Measurements from ENCODE around the gene KRT33B. TPM values are rescaled to one million over a fixed set of nuclear protein-coding genes. Genes with fewer than 3 reads are reported as not detected.

The KRT33B gene
- total RNA-seq, 1 experiment from 2014 or later = not detected

- no peak for TF ChIP-seq TCF7L2 (IDR thresholded peaks at IDR 0.05; ENCODE audit: low read depth, low read length)
- TF ChIP-seq, protein P1, sequence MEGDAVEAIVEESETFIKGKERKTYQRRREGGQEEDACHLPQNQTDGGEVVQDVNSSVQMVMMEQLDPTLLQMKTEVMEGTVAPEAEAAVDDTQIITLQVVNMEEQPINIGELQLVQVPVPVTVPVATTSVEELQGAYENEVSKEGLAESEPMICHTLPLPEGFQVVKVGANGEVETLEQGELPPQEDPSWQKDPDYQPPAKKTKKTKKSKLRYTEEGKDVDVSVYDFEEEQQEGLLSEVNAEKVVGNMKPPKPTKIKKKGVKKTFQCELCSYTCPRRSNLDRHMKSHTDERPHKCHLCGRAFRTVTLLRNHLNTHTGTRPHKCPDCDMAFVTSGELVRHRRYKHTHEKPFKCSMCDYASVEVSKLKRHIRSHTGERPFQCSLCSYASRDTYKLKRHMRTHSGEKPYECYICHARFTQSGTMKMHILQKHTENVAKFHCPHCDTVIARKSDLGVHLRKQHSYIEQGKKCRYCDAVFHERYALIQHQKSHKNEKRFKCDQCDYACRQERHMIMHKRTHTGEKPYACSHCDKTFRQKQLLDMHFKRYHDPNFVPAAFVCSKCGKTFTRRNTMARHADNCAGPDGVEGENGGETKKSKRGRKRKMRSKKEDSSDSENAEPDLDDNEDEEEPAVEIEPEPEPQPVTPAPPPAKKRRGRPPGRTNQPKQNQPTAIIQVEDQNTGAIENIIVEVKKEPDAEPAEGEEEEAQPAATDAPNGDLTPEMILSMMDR (IDR thresholded peaks at IDR 0.05) = no peak
- TF ChIP-seq REST (IDR thresholded peaks at IDR 0.05; ENCODE audit: insufficient read depth in 1 of 2, low read depth in 2 of 2, low read length in 1 of 2) = no peak
- TF ChIP-seq POLR2AphosphoS5 (IDR thresholded peaks at IDR 0.05; ENCODE audit: low read depth, low read length) = no peak
- TF ChIP-seq SIN3A (IDR thresholded peaks at IDR 0.05; ENCODE audit: borderline replicate concordance, insufficient read depth, low read depth, low read length) = no peak
- no peak overlapping the region for H3K4me3 ChIP-seq (ENCODE audit: low read depth in 2 of 2, low read length in 2 of 2)
- H3K9me3 ChIP-seq (ENCODE audit: control insufficient read depth, insufficient read depth, low read depth, low read length) = no peaks in the 10 kb centered on the region
- no peaks in the 10 kb centered on the region for H3K36me3 ChIP-seq (ENCODE audit: control insufficient read depth, insufficient read depth, low read length)
- ChIA-PET POLR2A (no interaction called here), CTCF (no interaction called here)
- no peak for ATAC-seq
- BruUV-seq (replicated peaks) = no TSS peak
- DNase-seq (ENCODE audit: low read depth, low spot score) = no peak
- intact Hi-C loops (cut with micrococcal nuclease; ENCODE audit: unreplicated experiment) = loop anchor here (10.0 kb wide), 1 partner anchor 339 kb away; no protein-coding TSS in a partner anchor
- H3K27ac ChIP-seq (ENCODE audit: low read length) = no peak overlapping the region
- in situ Hi-C loops (cut with HindIII; ENCODE audit: low pct_unique_long_range_greater_than_20kb, low sequenced_read_pairs) = no loop called here
- H3K4me1 ChIP-seq (ENCODE audit: control insufficient read depth, insufficient read depth, low read length) = no peaks in the 10 kb centered on the region
- no peaks in the 10 kb centered on the region for H3K27me3 ChIP-seq (ENCODE audit: control insufficient read depth, insufficient read depth, low read length)
Observed at GRCh38 chr17:41325611-41326010, 44.0 kb downstream of the KRT33B start.

DNA sequence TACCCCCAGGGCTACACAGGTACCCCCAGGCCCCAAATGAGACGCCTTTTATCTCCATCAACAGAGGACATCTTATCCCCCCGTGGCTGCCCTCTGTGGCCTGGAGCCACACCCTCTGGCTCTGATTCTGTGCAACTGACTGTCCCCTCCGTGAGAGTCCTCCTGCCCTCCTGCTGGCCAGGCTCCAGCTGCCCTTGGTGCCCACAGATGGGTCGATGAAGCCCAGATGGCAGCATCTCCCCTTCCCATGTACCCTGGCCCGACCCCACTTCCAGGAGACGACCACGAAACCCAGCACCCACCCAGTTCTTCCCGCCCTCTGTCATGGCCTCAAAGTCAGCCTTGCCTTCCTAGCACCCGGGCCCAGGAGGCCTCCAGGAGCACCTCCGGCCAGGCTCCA lies 44.5 kb downstream of the KRT33B start:
- no peaks in the 10 kb centered on the region for H3K4me1 ChIP-seq (ENCODE audit: control insufficient read depth, insufficient read depth, low read length)
- no peak for DNase-seq (ENCODE audit: low read depth, low spot score)
- TF ChIP-seq SIN3A (IDR thresholded peaks at IDR 0.05; ENCODE audit: borderline replicate concordance, insufficient read depth, low read depth, low read length) (no peak), POLR2AphosphoS5 (IDR thresholded peaks at IDR 0.05; ENCODE audit: low read depth, low read length) (no peak), TCF7L2 (IDR thresholded peaks at IDR 0.05; ENCODE audit: low read depth, low read length) (no peak), REST (IDR thresholded peaks at IDR 0.05; ENCODE audit: insufficient read depth in 1 of 2, low read depth in 2 of 2, low read length in 1 of 2) (no peak)
- TF ChIP-seq, protein P1 (IDR thresholded peaks at IDR 0.05) = no peak
- POLR2A ChIA-PET = no interaction called here
- in situ Hi-C loops (cut with HindIII; ENCODE audit: low pct_unique_long_range_greater_than_20kb, low sequenced_read_pairs) (no loop called here), intact Hi-C loops (cut with micrococcal nuclease; ENCODE audit: unreplicated experiment) (loop anchor here (10.0 kb wide), 1 partner anchor 340 kb away; no protein-coding TSS in a partner anchor)
- no peak overlapping the region for H3K4me3 ChIP-seq (ENCODE audit: low read depth in 2 of 2, low read length in 2 of 2)
- BruUV-seq (replicated peaks) = no TSS peak
- H3K27ac ChIP-seq (ENCODE audit: low read length) = no peak overlapping the region
- ATAC-seq = no peak
- no peaks in the 10 kb centered on the region for H3K9me3 ChIP-seq (ENCODE audit: control insufficient read depth, insufficient read depth, low read depth, low read length)
- no peaks in the 10 kb centered on the region for H3K36me3 ChIP-seq (ENCODE audit: control insufficient read depth, insufficient read depth, low read length)
- CTCF ChIA-PET = no interaction called here
- H3K27me3 ChIP-seq (ENCODE audit: control insufficient read depth, insufficient read depth, low read length) = no peaks in the 10 kb centered on the region

Measured in Panc1 (cell line).